ENCODE measurements around the gene DOCK9. TPM values are rescaled to one million over a fixed set of nuclear protein-coding genes. Genes with fewer than 3 reads are reported as not detected.

The DOCK9 gene
- total RNA-seq, 4 donors from 2014 or later = 121 to 240 (median 200) TPM

- Histone ChIP-seq H3K4me3 (no peak overlapping the region), H3K27me3 (no peaks in the 10 kb centered on the region), H3K4me1 (peaks cover 44% of the 10 kb centered on the region), H3K9me3 (no peaks in the 10 kb centered on the region), H3K27ac (peak overlapping the region; percentile 60), H3K36me3 (peaks cover 35% of the 10 kb centered on the region)
- WGBS = 28% methylated on average over 9 of the region's 9 CpGs
- TF ChIP-seq EP300 (IDR thresholded peaks at IDR 0.05) = no peak
- TF ChIP-seq CTCF (IDR thresholded peaks at IDR 0.05) = no peak
- no peak for TF ChIP-seq POLR2AphosphoS5 (IDR thresholded peaks at IDR 0.05)
- TF ChIP-seq POLR2A (IDR thresholded peaks at IDR 0.05) = no peak
- no peak for DNase-seq (ENCODE audit: low spot score in 2 of 2)
Observed at GRCh38 chr13:98821372-98822224, 156.3 kb downstream of the DOCK9 start.

- 51% methylated on average over 3 of the region's 3 CpGs for WGBS
- no peaks in the 10 kb centered on the region for H3K27me3 ChIP-seq
- H3K36me3 ChIP-seq = peaks cover 34% of the 10 kb centered on the region
- peaks cover 44% of the 10 kb centered on the region for H3K4me1 ChIP-seq
- peak overlapping the region; percentile 60 for H3K27ac ChIP-seq
- H3K9me3 ChIP-seq = no peaks in the 10 kb centered on the region
- H3K4me3 ChIP-seq = no peak overlapping the region
- TF ChIP-seq POLR2AphosphoS5 (IDR thresholded peaks at IDR 0.05) (no peak), CTCF (IDR thresholded peaks at IDR 0.05) (no peak), POLR2A (IDR thresholded peaks at IDR 0.05) (no peak), EP300 (IDR thresholded peaks at IDR 0.05) (no peak)
- no peak for DNase-seq (ENCODE audit: low spot score in 2 of 2)
Observed at GRCh38 chr13:98820744-98821371, 157.0 kb downstream of the DOCK9 start.

GRCh38 chr13:98820300-98820699 is 157.6 kb downstream of the DOCK9 start:
- Histone ChIP-seq H3K4me1 (peaks cover 44% of the 10 kb centered on the region), H3K4me3 (no peak overlapping the region), H3K27me3 (no peaks in the 10 kb centered on the region), H3K9me3 (no peaks in the 10 kb centered on the region), H3K27ac (no peak overlapping the region), H3K36me3 (peaks cover 31% of the 10 kb centered on the region)
- no peak for TF ChIP-seq POLR2A (IDR thresholded peaks at IDR 0.05)
- 97% methylated on average over 3 of the region's 3 CpGs for WGBS
- DNase-seq (ENCODE audit: low spot score in 2 of 2) = no peak

DNA sequence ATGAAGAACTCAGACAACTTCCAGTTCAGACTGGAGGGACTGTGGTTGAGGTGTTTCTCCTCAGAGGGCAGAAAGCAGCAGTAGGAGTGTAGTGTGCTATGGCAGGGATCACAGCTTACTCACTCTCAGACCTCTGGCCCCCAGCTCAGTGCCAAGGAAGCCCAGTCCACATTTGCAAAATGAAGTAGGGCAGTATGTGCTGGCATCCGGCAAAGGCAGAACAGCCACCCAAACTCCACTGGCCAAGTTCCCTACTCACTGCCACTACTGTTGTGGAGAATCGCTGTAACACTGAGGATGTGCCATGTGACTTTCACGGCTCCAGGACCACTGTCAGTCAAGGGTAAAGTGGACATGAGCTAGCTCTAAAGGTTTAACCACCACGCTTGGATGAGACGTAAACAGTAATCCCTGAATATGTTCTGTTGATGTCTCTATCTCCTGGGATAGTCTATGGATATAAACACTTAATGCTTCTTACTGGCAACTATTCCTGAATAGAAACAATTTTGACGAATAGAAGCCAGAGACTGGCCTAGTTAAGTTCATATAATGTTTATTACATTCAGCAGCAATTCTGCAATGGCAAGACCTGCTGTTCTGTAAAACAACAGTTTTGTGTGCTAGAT is 158.4 kb downstream of the DOCK9 start:
- H3K27me3 ChIP-seq = no peaks in the 10 kb centered on the region
- H3K4me3 ChIP-seq = no peak overlapping the region
- peaks cover 24% of the 10 kb centered on the region for H3K36me3 ChIP-seq
- no peaks in the 10 kb centered on the region for H3K9me3 ChIP-seq
- WGBS = 85% methylated on average over 6 of the region's 6 CpGs
- TF ChIP-seq CTCF (IDR thresholded peaks at IDR 0.05) = no peak
- TF ChIP-seq EP300 (IDR thresholded peaks at IDR 0.05) = no peak
- no peak for TF ChIP-seq POLR2AphosphoS5 (IDR thresholded peaks at IDR 0.05)
- no peak for TF ChIP-seq POLR2A (IDR thresholded peaks at IDR 0.05)
- H3K27ac ChIP-seq = no peak overlapping the region
- peaks cover 37% of the 10 kb centered on the region for H3K4me1 ChIP-seq
- DNase-seq (ENCODE audit: low spot score in 2 of 2) = no peak

- Histone ChIP-seq H3K27me3 (no peaks in the 10 kb centered on the region), H3K4me3 (no peak overlapping the region), H3K27ac (no peak overlapping the region), H3K4me1 (peaks cover 8% of the 10 kb centered on the region), H3K9me3 (no peaks in the 10 kb centered on the region), H3K36me3 (peaks cover 8% of the 10 kb centered on the region)
- TF ChIP-seq EP300 (IDR thresholded peaks at IDR 0.05) (no peak), POLR2A (IDR thresholded peaks at IDR 0.05) (no peak), CTCF (IDR thresholded peaks at IDR 0.05) (no peak), POLR2AphosphoS5 (IDR thresholded peaks at IDR 0.05) (no peak)
- no peak for DNase-seq (ENCODE audit: low spot score in 2 of 2)
- 95% methylated on average over 12 of the region's 12 CpGs for WGBS
Observed at GRCh38 chr13:98816406-98816805, 161.5 kb downstream of the DOCK9 start.

Data from suprapubic skin (tissue), 4 donors.